H9 (cell line): Measurements from ENCODE around the gene APPL2. TPM values are rescaled to one million over a fixed set of nuclear protein-coding genes. Genes with fewer than 3 reads are reported as not detected.

Source experiments
- DNase-seq: peaks from one replicate; pipeline ENCODE4 v3.0.0-alpha.2; 2017
- H2AFZ ChIP-seq: one replicate; pipeline ENCODE4 v1.6.1; 2013; ENCODE audit warnings: mild to moderate bottlenecking, low read length, control low read depth, moderate library complexity
- H2AK5ac ChIP-seq: 2 replicates; pipeline ENCODE4 v1.6.1; 2013; ENCODE audit warnings: low read length, control low read depth, mixed read lengths; ENCODE audit not compliant: insufficient read length
- H2BK120ac ChIP-seq: one replicate; pipeline ENCODE4 v1.6.1; 2013; ENCODE audit warnings: low read depth, mild to moderate bottlenecking, low read length, control low read depth, inconsistent platforms; ENCODE audit not compliant: poor library complexity, severe bottlenecking
- H2BK12ac ChIP-seq: 2 replicates; pipeline ENCODE4 v1.6.1; 2013; ENCODE audit warnings: low read length, control low read depth, mixed read lengths, low read depth; ENCODE audit not compliant: insufficient read length
- H2BK15ac ChIP-seq: 2 replicates; pipeline ENCODE4 v1.6.1; 2013; ENCODE audit warnings: low read depth, low read length, control low read depth
- H2BK20ac ChIP-seq: one replicate; pipeline ENCODE4 v1.6.1; 2013; ENCODE audit warnings: low read depth, mild to moderate bottlenecking, low read length, control low read depth, inconsistent platforms; ENCODE audit not compliant: poor library complexity, severe bottlenecking
- H2BK5ac ChIP-seq: 2 replicates; pipeline ENCODE4 v1.6.1; 2013; ENCODE audit warnings: low read length, control low read depth, mixed read lengths; ENCODE audit not compliant: insufficient read length
- H3K14ac ChIP-seq: 2 replicates; pipeline ENCODE4 v1.6.1; 2013; ENCODE audit warnings: low read length, control low read depth; ENCODE audit not compliant: insufficient read depth
- H3K18ac ChIP-seq: 2 replicates; pipeline ENCODE4 v1.6.1; 2013; ENCODE audit warnings: low read depth, mild to moderate bottlenecking, mixed read lengths, low read length, control low read depth; ENCODE audit not compliant: insufficient read length
- H3K23ac ChIP-seq: 2 replicates; pipeline ENCODE4 v1.6.1; 2013; ENCODE audit warnings: low read length, control low read depth, mixed read lengths, low read depth; ENCODE audit not compliant: insufficient read length
- H3K23me2 ChIP-seq: 2 replicates; pipeline ENCODE4 v1.6.1; 2013; ENCODE audit warnings: low read depth, mild to moderate bottlenecking, mixed read lengths, low read length, control low read depth; ENCODE audit not compliant: insufficient read length, poor library complexity, severe bottlenecking
- H3K27ac ChIP-seq: 2 replicates; pipeline ENCODE4 v1.5.1; 2013; ENCODE audit warnings: low read length, control low read depth, mixed read lengths, low read depth; ENCODE audit not compliant: insufficient read length
- H3K27me3 ChIP-seq: 2 replicates; pipeline ENCODE4 v1.6.1; 2013; ENCODE audit warnings: low read length, control low read depth, inconsistent platforms; ENCODE audit not compliant: insufficient read depth
- H3K4ac ChIP-seq: 2 replicates; pipeline ENCODE4 v1.6.1; 2013; ENCODE audit warnings: low read depth, mild to moderate bottlenecking, control low read depth, inconsistent platforms, low read length, moderate library complexity
- H3K4me1 ChIP-seq: 2 replicates; pipeline ENCODE4 v1.6.1; 2013; ENCODE audit warnings: low read length, control low read depth, inconsistent platforms; ENCODE audit not compliant: insufficient read depth
- H3K4me2 ChIP-seq: 2 replicates; pipeline ENCODE4 v1.6.1; 2013; ENCODE audit warnings: low read length, control low read depth, mixed read lengths; ENCODE audit not compliant: insufficient read length, insufficient read depth
- H3K56ac ChIP-seq: 2 replicates; pipeline ENCODE4 v1.6.1; 2013; ENCODE audit warnings: low read depth, mild to moderate bottlenecking, mixed read lengths, low read length, control low read depth; ENCODE audit not compliant: insufficient read length
- H3K79me1 ChIP-seq: 2 replicates; pipeline ENCODE4 v1.6.1; 2013; ENCODE audit warnings: low read depth, mild to moderate bottlenecking, moderate library complexity, low read length, control low read depth, inconsistent platforms; ENCODE audit not compliant: insufficient read depth, poor library complexity, severe bottlenecking
- H3K79me2 ChIP-seq: 2 replicates; pipeline ENCODE4 v1.6.1; 2013; ENCODE audit warnings: low read length, control low read depth, inconsistent platforms; ENCODE audit not compliant: insufficient read depth
- H3K9ac ChIP-seq: 2 replicates; pipeline ENCODE4 v1.6.1; 2013; ENCODE audit warnings: low read length, control low read depth, mixed read lengths; ENCODE audit not compliant: insufficient read length; ENCODE audit errors: extremely low read depth
- H3K9me3 ChIP-seq: one replicate; pipeline ENCODE4 v1.6.1; 2013; ENCODE audit warnings: low read depth, low read length, inconsistent platforms; ENCODE audit not compliant: control insufficient read depth
- H3T11ph ChIP-seq: one replicate; pipeline ENCODE4 v1.6.1; 2013; ENCODE audit warnings: mild to moderate bottlenecking, low read length, control low read depth, inconsistent platforms
- H4K20me1 ChIP-seq: one replicate; pipeline ENCODE4 v1.6.1; 2013; ENCODE audit not compliant: control insufficient read depth, insufficient read length, insufficient read depth
- H4K5ac ChIP-seq: 2 replicates; pipeline ENCODE4 v1.6.1; 2013; ENCODE audit warnings: low read depth, mild to moderate bottlenecking, mixed read lengths, low read length, control low read depth; ENCODE audit not compliant: insufficient read length
- H4K8ac ChIP-seq: replicated peaks from 2 replicates; pipeline ENCODE4 v1.6.1; 2013; ENCODE audit warnings: low read length, control low read depth, mixed read lengths, low read depth; ENCODE audit not compliant: insufficient read length
- H4K91ac ChIP-seq: 2 replicates; pipeline ENCODE4 v1.6.1; 2013; ENCODE audit warnings: low read depth, mild to moderate bottlenecking, moderate library complexity, mixed read lengths, low read length, control low read depth; ENCODE audit not compliant: insufficient read length
- H3K27ac Mint-ChIP-seq, 3 experiments: 2 replicates in 2 of 3; 3 replicates in 1 of 3; pipeline ENCODE4 v1.8.0; 2020 to 2021; ENCODE audit warnings: mixed read lengths in 3 of 3, mild to moderate bottlenecking in 1 of 3, moderate library complexity in 1 of 3
- H3K27me3 Mint-ChIP-seq: 2 replicates; pipeline ENCODE4 v1.8.0; 2021; ENCODE audit warnings: low read depth, mild to moderate bottlenecking, moderate library complexity, mixed read lengths
- H3K36me3 Mint-ChIP-seq, 3 experiments: 2 replicates in 2 of 3; 3 replicates in 1 of 3; pipeline ENCODE4 v1.8.0; 2020 to 2021; ENCODE audit warnings: low read depth in 3 of 3, mixed read lengths in 3 of 3; ENCODE audit not compliant: insufficient read depth in 1 of 3
- H3K4me1 Mint-ChIP-seq, 2 experiments: 2 replicates each; pipeline ENCODE4 v1.8.0; 2020; ENCODE audit warnings: mixed read lengths in 2 of 2
- H3K4me3 Mint-ChIP-seq, 2 experiments: 2 replicates in 1 of 2; 3 replicates in 1 of 2; pipeline ENCODE4 v1.8.0; 2020 to 2021; ENCODE audit warnings: mild to moderate bottlenecking in 2 of 2, mixed read lengths in 2 of 2, moderate library complexity in 1 of 2
- H3K9me3 Mint-ChIP-seq, 2 experiments: 2 replicates in 1 of 2; 3 replicates in 1 of 2; pipeline ENCODE4 v1.8.0; 2020; ENCODE audit warnings: mild to moderate bottlenecking in 2 of 2, mixed read lengths in 2 of 2, moderate library complexity in 1 of 2
- WGBS: extraction: QIAGEN DNeasy Blood & Tissue Kit; methylation state at CpG from one replicate; pipeline ENCODE4 v1.1.7; 2013; ENCODE audit warnings: missing lambda C conversion rate, low lambda C conversion rate, mixed read lengths; ENCODE audit not compliant: insufficient read length; ENCODE audit errors: extremely low coverage; 5-methylcytosine and 5-hydroxymethylcytosine counted together
- total RNA-seq: library from RNA; stranded (reverse); gene quantifications from 2 replicates; pipeline ENCODE4 v1.2.1, GENCODE V29; 2021
- TF ChIP-seq, protein P1 (sequence below): fragments of 200-600 bp; sonication (generic); conservative IDR thresholded peaks from 3 replicates; pipeline ENCODE4 v1.8.0; 2021; ENCODE audit warnings: antibody characterized with exemption, mild to moderate bottlenecking

The APPL2 gene
- total RNA-seq, 1 experiment from 2014 or later: 18.5 TPM

DNA sequence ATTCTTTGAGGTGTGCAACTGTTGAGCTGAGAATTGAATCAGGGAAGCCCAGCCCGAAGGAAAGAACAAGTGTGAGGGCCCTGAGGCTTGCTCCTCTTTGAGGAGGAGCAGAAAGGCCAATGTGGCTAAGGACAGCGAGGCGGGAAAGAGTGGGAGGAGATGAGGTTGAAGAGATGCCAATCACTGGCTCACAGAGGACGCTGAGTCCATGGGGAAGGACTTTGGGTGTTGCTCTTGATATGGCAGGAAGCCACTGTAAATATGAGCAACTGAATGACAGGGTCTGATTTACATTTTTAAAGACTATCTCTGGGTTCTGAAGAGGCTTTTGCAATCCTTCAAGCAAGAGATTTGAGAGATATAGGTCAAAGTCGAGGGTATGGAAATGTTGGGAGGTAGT lies 3.3 kb upstream of the APPL2 start:
- H3K4me2 ChIP-seq: no peak overlapping the region
- no peak overlapping the region for H2BK12ac ChIP-seq
- H2AK5ac ChIP-seq: no peak overlapping the region
- H3K14ac ChIP-seq: no peak overlapping the region
- peaks cover 8% of the 10 kb centered on the region for H3K27me3 Mint-ChIP-seq
- H3K4me1 Mint-ChIP-seq: peaks cover 14 to 15% of the 10 kb centered on the region in 2 experiments
- H2AFZ ChIP-seq: no peak overlapping the region
- H4K5ac ChIP-seq: no peak overlapping the region
- H4K91ac ChIP-seq: no peak overlapping the region
- no peak overlapping the region for H3K56ac ChIP-seq
- H3K9me3 Mint-ChIP-seq: peaks cover 0 to 3% of the 10 kb centered on the region in 2 experiments; a peak in 1 of 5 replicates
- H3K4me1 ChIP-seq: no peaks in the 10 kb centered on the region
- H3K27ac Mint-ChIP-seq: no peak overlapping the region
- no peaks in the 10 kb centered on the region for H3K9me3 ChIP-seq
- H3K4me3 Mint-ChIP-seq: no peak overlapping the region
- no peak overlapping the region for H3K23ac ChIP-seq
- H3K18ac ChIP-seq: no peak overlapping the region
- H3K36me3 Mint-ChIP-seq: no peaks in the 10 kb centered on the region
- H3K27me3 ChIP-seq: no peaks in the 10 kb centered on the region
- no peak overlapping the region for H3K27ac ChIP-seq
- H3K79me2 ChIP-seq: no peaks in the 10 kb centered on the region
- no peak overlapping the region for H4K8ac ChIP-seq
- H3K9ac ChIP-seq: no peak overlapping the region
- no CpG with 5 or more reads among the region's 5 CpGs for WGBS
- no peak overlapping the region for H3T11ph ChIP-seq
- H2BK15ac ChIP-seq: no peak overlapping the region
- H3K79me1 ChIP-seq: no peaks in the 10 kb centered on the region
- no peak overlapping the region for H2BK120ac ChIP-seq
- H3K4ac ChIP-seq: no peak overlapping the region
- H2BK5ac ChIP-seq: no peak overlapping the region
- H4K20me1 ChIP-seq: no peaks in the 10 kb centered on the region
- H3K23me2 ChIP-seq: peaks cover 6% of the 10 kb centered on the region
- DNase-seq: no peak
- no peak overlapping the region for H2BK20ac ChIP-seq
- TF ChIP-seq, protein P1, sequence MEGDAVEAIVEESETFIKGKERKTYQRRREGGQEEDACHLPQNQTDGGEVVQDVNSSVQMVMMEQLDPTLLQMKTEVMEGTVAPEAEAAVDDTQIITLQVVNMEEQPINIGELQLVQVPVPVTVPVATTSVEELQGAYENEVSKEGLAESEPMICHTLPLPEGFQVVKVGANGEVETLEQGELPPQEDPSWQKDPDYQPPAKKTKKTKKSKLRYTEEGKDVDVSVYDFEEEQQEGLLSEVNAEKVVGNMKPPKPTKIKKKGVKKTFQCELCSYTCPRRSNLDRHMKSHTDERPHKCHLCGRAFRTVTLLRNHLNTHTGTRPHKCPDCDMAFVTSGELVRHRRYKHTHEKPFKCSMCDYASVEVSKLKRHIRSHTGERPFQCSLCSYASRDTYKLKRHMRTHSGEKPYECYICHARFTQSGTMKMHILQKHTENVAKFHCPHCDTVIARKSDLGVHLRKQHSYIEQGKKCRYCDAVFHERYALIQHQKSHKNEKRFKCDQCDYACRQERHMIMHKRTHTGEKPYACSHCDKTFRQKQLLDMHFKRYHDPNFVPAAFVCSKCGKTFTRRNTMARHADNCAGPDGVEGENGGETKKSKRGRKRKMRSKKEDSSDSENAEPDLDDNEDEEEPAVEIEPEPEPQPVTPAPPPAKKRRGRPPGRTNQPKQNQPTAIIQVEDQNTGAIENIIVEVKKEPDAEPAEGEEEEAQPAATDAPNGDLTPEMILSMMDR: no peak
